ENCODE results near the gene GOLGA2.

- TF ChIP-seq, protein P1, sequence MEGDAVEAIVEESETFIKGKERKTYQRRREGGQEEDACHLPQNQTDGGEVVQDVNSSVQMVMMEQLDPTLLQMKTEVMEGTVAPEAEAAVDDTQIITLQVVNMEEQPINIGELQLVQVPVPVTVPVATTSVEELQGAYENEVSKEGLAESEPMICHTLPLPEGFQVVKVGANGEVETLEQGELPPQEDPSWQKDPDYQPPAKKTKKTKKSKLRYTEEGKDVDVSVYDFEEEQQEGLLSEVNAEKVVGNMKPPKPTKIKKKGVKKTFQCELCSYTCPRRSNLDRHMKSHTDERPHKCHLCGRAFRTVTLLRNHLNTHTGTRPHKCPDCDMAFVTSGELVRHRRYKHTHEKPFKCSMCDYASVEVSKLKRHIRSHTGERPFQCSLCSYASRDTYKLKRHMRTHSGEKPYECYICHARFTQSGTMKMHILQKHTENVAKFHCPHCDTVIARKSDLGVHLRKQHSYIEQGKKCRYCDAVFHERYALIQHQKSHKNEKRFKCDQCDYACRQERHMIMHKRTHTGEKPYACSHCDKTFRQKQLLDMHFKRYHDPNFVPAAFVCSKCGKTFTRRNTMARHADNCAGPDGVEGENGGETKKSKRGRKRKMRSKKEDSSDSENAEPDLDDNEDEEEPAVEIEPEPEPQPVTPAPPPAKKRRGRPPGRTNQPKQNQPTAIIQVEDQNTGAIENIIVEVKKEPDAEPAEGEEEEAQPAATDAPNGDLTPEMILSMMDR (IDR thresholded peaks at IDR 0.05): no peak
- TF ChIP-seq EZH2 (IDR thresholded peaks at IDR 0.05; ENCODE audit: borderline replicate concordance, insufficient read depth, low read depth, low read length, poor library complexity, severe bottlenecking): no peak
Measured at GRCh38 chr9:128266868-128267590, 8.8 kb downstream of the GOLGA2 start.
